A673 (cell line): ENCODE results near the gene NPY4R. TPM values are rescaled to one million over a fixed set of nuclear protein-coding genes. Genes with fewer than 3 reads are reported as not detected.
"Not testable (repeated sequence)": the region's sequence is repeated elsewhere in the genome, so short reads cannot be mapped to it uniquely, and the experiment has no call there.

ENCODE experiments used
- BruUV-seq: library from RNA; stranded (reverse); fragments of 400-500 nt; replicated peaks from 2 replicates; lab custom pipeline; 2021; lab: Mats Ljungman, UMichigan
- CTCF ChIA-PET: fragments of 300-600 bp; sonication (Branson Sonifier 250); formaldehyde crosslinking; loops from one replicate; lab custom pipeline; 2022; ENCODE audit warnings: antibody characterized with exemption; lab: Charles Lee
- POLR2A ChIA-PET: fragments of 300-600 bp; sonication (Branson Sonifier 250); formaldehyde crosslinking; loops from one replicate; lab custom pipeline; 2022; ENCODE audit warnings: antibody characterized with exemption; ENCODE audit not compliant: low non-redundant PET; lab: Charles Lee
- DNase-seq: peaks from one replicate; pipeline ENCODE4 v3.0.0-alpha.2; 2015; ENCODE audit warnings: low spot score
- H3K27ac ChIP-seq: fragments of 200-600 bp; sonication (generic); 2 replicates; pipeline ENCODE4 v1.5.1; 2016; ENCODE audit warnings: mixed run types, low read depth, mild to moderate bottlenecking, mixed read lengths, antibody characterized with exemption, low read length; ENCODE audit not compliant: poor library complexity, severe bottlenecking
- H3K27me3 ChIP-seq: fragments of 200-600 bp; sonication (generic); replicated peaks from 2 replicates; pipeline ENCODE4 v1.6.1; 2017; ENCODE audit warnings: mixed run types, low read depth, mild to moderate bottlenecking, mixed read lengths, antibody characterized with exemption, low read length; ENCODE audit not compliant: insufficient read depth, poor library complexity
- H3K36me3 ChIP-seq: fragments of 200-600 bp; sonication (generic); 2 replicates; pipeline ENCODE4 v1.6.1; 2016; ENCODE audit warnings: mixed run types, mild to moderate bottlenecking, mixed read lengths, antibody characterized with exemption, low read length; ENCODE audit not compliant: insufficient read depth, poor library complexity, severe bottlenecking
- H3K4me1 ChIP-seq: fragments of 200-600 bp; sonication (generic); 2 replicates; pipeline ENCODE4 v1.6.1; 2017; ENCODE audit warnings: mixed run types, mild to moderate bottlenecking, mixed read lengths, antibody characterized with exemption, low read length; ENCODE audit not compliant: insufficient read depth, poor library complexity, severe bottlenecking
- H3K4me3 ChIP-seq: fragments of 200-600 bp; sonication (generic); 2 replicates; pipeline ENCODE4 v1.5.1; 2016; ENCODE audit warnings: low read depth, mixed run types, mild to moderate bottlenecking, mixed read lengths, low read length; ENCODE audit not compliant: poor library complexity, severe bottlenecking
- H3K9me3 ChIP-seq: fragments of 200-600 bp; sonication (generic); 2 replicates; pipeline ENCODE4 v1.6.1; 2016; ENCODE audit warnings: mixed run types, low read depth, mild to moderate bottlenecking, mixed read lengths, antibody characterized with exemption, low read length; ENCODE audit not compliant: poor library complexity, severe bottlenecking
- intact Hi-C: fragments of 100-400 bp; cut with micrococcal nuclease; formaldehyde crosslinking; loops from one replicate; pipeline ENCODE4 v1.10.0; 2022; ENCODE audit not compliant: unreplicated experiment
- total RNA-seq: library from RNA; stranded (reverse); gene quantifications from 2 replicates; pipeline ENCODE4 v1.2.3, GENCODE V29; 2021

NPY4R gene
- total RNA-seq, 1 experiment from 2014 or later: not detected

DNA sequence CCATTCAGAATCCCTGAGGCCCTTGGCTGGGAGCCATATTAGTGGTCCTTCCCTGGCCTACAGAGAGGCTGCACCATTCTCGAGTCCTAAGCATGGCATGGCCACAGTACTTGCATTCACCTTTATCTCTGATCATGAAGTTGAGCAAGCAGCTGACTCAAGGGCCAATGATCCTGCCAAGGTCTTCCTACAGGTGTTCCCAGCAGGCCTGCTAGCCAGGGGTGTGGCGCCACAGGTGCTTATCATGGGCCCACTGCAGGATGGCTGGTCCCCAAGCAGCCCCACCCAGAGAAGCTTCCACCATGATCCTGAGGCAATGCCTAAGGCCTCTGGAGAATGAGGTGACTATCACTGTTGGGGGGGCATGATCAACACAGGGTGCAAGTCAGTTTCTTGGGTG lies 42.2 kb downstream of the NPY4R start:
- H3K36me3 ChIP-seq, intact Hi-C loops, H3K9me3 ChIP-seq, DNase-seq, H3K27me3 ChIP-seq, POLR2A ChIA-PET, H3K4me3 ChIP-seq, CTCF ChIA-PET, H3K4me1 ChIP-seq, H3K27ac ChIP-seq, BruUV-seq: not testable (repeated sequence)

DNA sequence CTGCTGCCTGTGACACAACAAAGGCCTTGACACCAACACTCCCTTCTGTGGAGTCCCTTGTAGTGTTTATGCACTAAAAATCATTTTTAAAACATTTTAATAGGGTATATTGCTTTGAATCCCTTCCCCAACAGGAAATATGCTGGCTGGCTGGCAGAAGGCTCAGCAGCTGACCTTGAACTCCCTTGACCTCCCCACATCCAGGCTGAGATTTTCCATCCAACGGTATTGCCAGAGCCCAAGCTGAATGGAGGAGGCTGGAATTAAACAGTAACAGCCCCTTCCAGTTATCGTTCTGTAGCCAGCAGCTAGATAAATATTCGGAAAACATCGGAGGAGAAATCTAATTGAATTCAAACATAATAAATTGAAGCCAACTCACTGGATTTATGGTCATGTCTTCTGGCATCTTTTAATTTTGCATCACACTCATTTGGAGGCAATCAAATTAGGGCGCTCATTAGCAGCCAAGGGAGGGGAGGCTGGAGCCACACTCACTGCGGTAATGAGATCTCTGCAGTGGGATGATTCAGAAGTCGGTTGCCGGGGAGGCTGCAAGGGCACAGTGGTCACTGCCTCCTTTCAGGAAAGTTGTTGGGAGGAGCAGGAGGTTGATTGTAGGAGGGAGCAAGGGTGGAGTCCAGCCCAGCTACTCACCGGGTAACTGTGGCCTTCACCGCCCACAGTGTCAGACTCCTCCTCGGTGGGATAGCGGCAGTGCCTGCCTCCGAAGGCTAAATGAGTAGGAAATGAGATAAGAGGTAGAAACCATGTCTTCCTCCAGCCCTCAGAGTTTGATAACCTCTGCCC lies 46.0 kb downstream of the NPY4R start:
- intact Hi-C loops, H3K4me3 ChIP-seq, BruUV-seq, H3K4me1 ChIP-seq, H3K9me3 ChIP-seq, POLR2A ChIA-PET, DNase-seq, H3K36me3 ChIP-seq, H3K27me3 ChIP-seq, H3K27ac ChIP-seq, CTCF ChIA-PET: not testable (repeated sequence)

DNA sequence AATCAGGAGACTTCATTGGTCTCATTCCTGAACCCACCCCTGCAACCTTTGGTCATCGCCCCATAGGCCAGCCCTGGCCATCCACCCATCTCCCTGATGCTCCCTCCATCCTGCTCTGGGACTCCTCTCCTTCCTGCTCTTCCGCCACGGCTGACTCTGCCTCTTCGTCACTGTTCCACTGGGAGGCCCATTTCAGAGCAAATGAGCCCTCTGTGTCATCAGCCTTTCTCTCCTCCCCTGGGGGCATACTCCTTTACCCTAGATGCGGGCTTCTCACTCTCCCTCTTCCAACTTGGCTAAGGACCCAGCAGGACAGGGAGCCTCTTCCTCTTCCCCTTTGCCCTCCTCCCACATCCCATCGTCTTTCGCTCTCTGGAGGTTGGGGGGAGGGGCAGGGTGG lies 47.5 kb downstream of the NPY4R start:
- H3K4me3 ChIP-seq: not testable (repeated sequence)

DNA sequence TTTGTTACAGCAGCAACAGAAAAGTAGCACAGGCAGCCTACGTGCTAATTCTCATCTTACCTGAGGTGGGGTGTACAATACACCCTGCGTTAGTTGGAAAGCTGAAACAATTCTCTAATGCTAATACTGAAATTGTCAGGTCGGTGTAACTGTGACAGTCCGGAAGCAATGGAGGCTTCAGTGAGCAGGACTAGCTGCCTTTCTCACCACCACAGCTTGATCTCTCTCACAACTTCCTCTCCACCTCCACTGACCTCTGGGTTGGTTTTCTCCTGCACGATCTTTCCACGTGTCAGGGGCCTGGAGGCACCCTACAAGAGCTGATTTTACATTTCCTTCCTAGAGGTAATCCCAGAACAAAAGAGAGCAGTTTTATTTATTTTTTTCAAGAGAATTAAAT lies 50.5 kb downstream of the NPY4R start:
- DNase-seq, intact Hi-C loops, H3K27ac ChIP-seq, H3K27me3 ChIP-seq, BruUV-seq, H3K4me3 ChIP-seq, H3K9me3 ChIP-seq, H3K36me3 ChIP-seq, CTCF ChIA-PET, POLR2A ChIA-PET, H3K4me1 ChIP-seq: not testable (repeated sequence)

More for the DNA sequence above, 47.5 kb downstream of the NPY4R start:
- H3K4me1 ChIP-seq, BruUV-seq, DNase-seq, H3K27ac ChIP-seq, H3K9me3 ChIP-seq, CTCF ChIA-PET, intact Hi-C loops, POLR2A ChIA-PET, H3K27me3 ChIP-seq, H3K36me3 ChIP-seq: not testable (repeated sequence)

DNA sequence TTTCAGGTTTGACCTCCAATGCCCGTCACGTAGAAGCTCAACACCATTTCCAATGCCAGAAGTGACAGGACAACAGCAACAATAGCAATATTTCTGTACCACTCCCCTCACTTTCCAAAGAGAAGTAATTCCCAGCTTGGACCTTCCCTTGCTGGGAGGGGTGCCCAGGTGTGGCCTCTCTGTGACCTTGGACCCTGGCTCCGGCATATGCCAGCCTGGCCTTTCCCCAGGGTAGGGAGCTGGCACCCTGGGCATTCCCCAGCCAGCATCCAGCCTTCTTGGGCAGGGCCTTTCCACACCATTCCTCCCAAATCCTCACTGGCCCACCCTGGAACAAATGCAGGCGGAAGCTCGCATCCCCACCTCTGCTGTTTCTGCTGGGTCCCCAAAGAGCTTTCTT lies 53.1 kb downstream of the NPY4R start:
- DNase-seq, H3K4me3 ChIP-seq, POLR2A ChIA-PET, H3K4me1 ChIP-seq, CTCF ChIA-PET, H3K36me3 ChIP-seq, H3K27ac ChIP-seq, BruUV-seq, H3K27me3 ChIP-seq, intact Hi-C loops, H3K9me3 ChIP-seq: not testable (repeated sequence)

DNA sequence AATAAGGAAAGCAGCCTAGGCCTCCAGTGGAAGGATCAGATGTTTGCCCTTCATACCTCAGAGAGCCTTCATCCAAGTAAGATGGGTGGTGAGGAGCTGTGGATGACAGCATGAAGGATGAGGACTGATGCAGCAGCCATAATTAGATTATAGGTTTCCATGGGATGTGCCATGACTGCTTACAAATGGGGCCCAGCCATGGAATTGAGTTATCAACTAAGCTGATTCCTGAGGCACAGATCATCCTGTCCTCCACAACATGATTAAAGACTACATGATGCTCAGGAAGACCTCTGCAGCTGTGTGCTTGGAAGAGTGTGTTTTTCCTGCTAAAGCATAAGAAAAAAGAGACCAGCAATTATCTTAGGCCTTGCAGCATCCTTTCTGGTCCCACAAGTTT lies 54.6 kb downstream of the NPY4R start:
- POLR2A ChIA-PET, intact Hi-C loops, H3K27ac ChIP-seq, DNase-seq, H3K4me3 ChIP-seq, BruUV-seq, H3K9me3 ChIP-seq, H3K4me1 ChIP-seq, H3K27me3 ChIP-seq, CTCF ChIA-PET, H3K36me3 ChIP-seq: not testable (repeated sequence)
